IMR-90 (cell line): ENCODE data around the gene NOC2L. TPM values are rescaled to one million over a fixed set of nuclear protein-coding genes. Genes with fewer than 3 reads are reported as not detected.

ENCODE experiments used
- ATAC-seq: fragments of 200-7000 bp; cut with Tn5 transposase; 2 replicates; pipeline ENCODE4 v1.9.1; 2020; ENCODE audit warnings: low read depth, mild to moderate bottlenecking, moderate library complexity
- BruUV-seq: library from RNA; stranded (reverse); fragments of 400-500 nt; replicated peaks from 2 replicates; lab custom pipeline; 2021; lab: Mats Ljungman, UMichigan
- CTCF ChIA-PET: fragments of 300-600 bp; formaldehyde crosslinking; extraction: SDS; loops from one replicate; lab custom pipeline; 2021; ENCODE audit warnings: antibody characterized with exemption; lab: Yijun Ruan, JAX
- POLR2A ChIA-PET: fragments of 300-600 bp; sonication (Branson Sonifier 250); formaldehyde crosslinking; loops from one replicate; lab custom pipeline; 2022; ENCODE audit warnings: antibody characterized with exemption; ENCODE audit not compliant: unreplicated experiment; lab: Charles Lee
- DNase-seq: peaks from one replicate; pipeline ENCODE4 v3.0.0; 2013
- H2AFZ ChIP-seq: replicated peaks from 2 replicates; pipeline ENCODE3; 2013; ENCODE audit warnings: low read length, mild to moderate bottlenecking; ENCODE audit not compliant: poor library complexity
- H2AK5ac ChIP-seq: 2 replicates; pipeline ENCODE4 v1.6.1; 2013; ENCODE audit warnings: low read depth, low read length, inconsistent platforms
- H2AK9ac ChIP-seq: replicated peaks from 2 replicates; pipeline ENCODE3; 2013; ENCODE audit warnings: mild to moderate bottlenecking, low read depth, low read length, moderate library complexity; ENCODE audit not compliant: poor library complexity
- H2BK120ac ChIP-seq: 2 replicates; pipeline ENCODE4 v1.6.1; 2013; ENCODE audit warnings: low read depth, low read length, inconsistent platforms
- H2BK15ac ChIP-seq: 3 replicates; pipeline ENCODE4 v1.6.1; 2013; ENCODE audit warnings: low read depth, low read length, inconsistent platforms
- H2BK20ac ChIP-seq: 2 replicates; pipeline ENCODE4 v1.6.1; 2013; ENCODE audit warnings: low read depth, mild to moderate bottlenecking, inconsistent platforms, low read length, moderate library complexity
- H2BK5ac ChIP-seq: 2 replicates; pipeline ENCODE4 v1.6.1; 2013; ENCODE audit warnings: mild to moderate bottlenecking, low read depth, low read length, inconsistent platforms; ENCODE audit not compliant: poor library complexity, severe bottlenecking
- H3K14ac ChIP-seq: replicated peaks from 2 replicates; pipeline ENCODE4 v1.6.1; 2013; ENCODE audit warnings: low read depth, low read length, inconsistent platforms
- H3K18ac ChIP-seq: 2 replicates; pipeline ENCODE4 v1.6.1; 2013; ENCODE audit warnings: low read depth, low read length, control low read depth
- H3K23ac ChIP-seq: 2 replicates; pipeline ENCODE4 v1.6.1; 2013; ENCODE audit warnings: low read depth, low read length, inconsistent platforms
- H3K27ac ChIP-seq: 2 replicates; pipeline ENCODE4 v1.5.1; 2013; ENCODE audit warnings: mild to moderate bottlenecking, control low read depth, low read length; ENCODE audit not compliant: insufficient read depth
- H3K27me3 ChIP-seq: 2 replicates; pipeline ENCODE4 v1.6.1; 2013; ENCODE audit warnings: low read length; ENCODE audit not compliant: control insufficient read depth, insufficient read depth
- H3K36me3 ChIP-seq: 2 replicates; pipeline ENCODE4 v1.6.1; 2013; ENCODE audit warnings: low read length, mixed read lengths; ENCODE audit not compliant: control insufficient read depth, insufficient read depth
- H3K4ac ChIP-seq: 2 replicates; pipeline ENCODE4 v1.6.1; 2013; ENCODE audit warnings: low read depth, low read length, inconsistent platforms
- H3K4me1 ChIP-seq: 2 replicates; pipeline ENCODE4 v1.6.1; 2013; ENCODE audit warnings: low read length, mixed read lengths; ENCODE audit not compliant: control insufficient read depth, insufficient read depth
- H3K4me2 ChIP-seq: 2 replicates; pipeline ENCODE4 v1.6.1; 2013; ENCODE audit warnings: low read depth, mild to moderate bottlenecking, control low read depth, low read length, moderate library complexity
- H3K4me3 ChIP-seq: 2 replicates; pipeline ENCODE4 v1.5.1; 2013; ENCODE audit warnings: low read depth, mild to moderate bottlenecking, control low read depth, low read length, moderate library complexity; ENCODE audit not compliant: insufficient read depth
- H3K56ac ChIP-seq: 2 replicates; pipeline ENCODE4 v1.6.1; 2013; ENCODE audit warnings: low read length, inconsistent platforms; ENCODE audit not compliant: insufficient read depth; ENCODE audit errors: extremely low read depth
- H3K79me1 ChIP-seq, 2 experiments: 2 replicates each; pipeline ENCODE4 v1.6.1; 2013; ENCODE audit warnings: low read length in 2 of 2, inconsistent platforms in 1 of 2, low read depth in 1 of 2
- H3K9ac ChIP-seq: 2 replicates; pipeline ENCODE4 v1.6.1; 2013; ENCODE audit warnings: low read depth, low read length, control low read depth
- H3K9me1 ChIP-seq: 2 replicates; pipeline ENCODE4 v1.6.1; 2013; ENCODE audit warnings: low read length, inconsistent platforms; ENCODE audit not compliant: insufficient read depth
- H3K9me3 ChIP-seq: 2 replicates; pipeline ENCODE4 v1.6.1; 2013; ENCODE audit warnings: low read length; ENCODE audit not compliant: control insufficient read depth, insufficient read depth
- H4K20me1 ChIP-seq: 2 replicates; pipeline ENCODE4 v1.6.1; 2013; ENCODE audit warnings: low read length, inconsistent platforms; ENCODE audit not compliant: insufficient read depth
- H4K5ac ChIP-seq: 2 replicates; pipeline ENCODE4 v1.6.1; 2013; ENCODE audit warnings: mild to moderate bottlenecking, low read depth, low read length, control low read depth
- H4K8ac ChIP-seq, 2 experiments: 2 replicates each; pipeline ENCODE4 v1.6.1; 2013; ENCODE audit warnings: low read depth in 2 of 2, low read length in 2 of 2, control low read depth in 1 of 2, inconsistent platforms in 1 of 2
- H4K91ac ChIP-seq: 2 replicates; pipeline ENCODE4 v1.6.1; 2013; ENCODE audit warnings: low read depth, low read length, inconsistent platforms; ENCODE audit not compliant: insufficient read depth
- BHLHE40 ChIP-seq: fragments of 150-350 bp; IDR thresholded peaks from 2 replicates; pipeline ENCODE4 v1.6.1; 2016; ENCODE audit warnings: mild to moderate bottlenecking, low read depth, low read length
- CEBPB ChIP-seq: IDR thresholded peaks from 2 replicates; pipeline ENCODE4 v1.6.1; 2012; ENCODE audit warnings: low read depth, low read length, improper control_type of control experiment
- CHD1 ChIP-seq: IDR thresholded peaks from 2 replicates; pipeline ENCODE4 v1.6.1; 2012; ENCODE audit warnings: low read depth, low read length, improper control_type of control experiment
- CTCF ChIP-seq: conservative IDR thresholded peaks from 2 replicates; pipeline ENCODE4 v1.5.1; 2012; ENCODE audit warnings: mild to moderate bottlenecking, low read depth, low read length, improper control_type of control experiment
- FOS ChIP-seq: fragments of 150-350 bp; IDR thresholded peaks from 2 replicates; pipeline ENCODE4 v1.6.1; 2016; ENCODE audit warnings: low read depth, low read length
- MAFK ChIP-seq: IDR thresholded peaks from 2 replicates; pipeline ENCODE4 v1.6.1; 2012; ENCODE audit warnings: low read depth, low read length, improper control_type of control experiment
- POLR2A ChIP-seq: IDR thresholded peaks from 2 replicates; pipeline ENCODE4 v1.6.1; 2012; ENCODE audit warnings: mild to moderate bottlenecking, low read depth, low read length
- RAD21 ChIP-seq: IDR thresholded peaks from 2 replicates; pipeline ENCODE4 v1.6.1; 2012; ENCODE audit warnings: low read length, improper control_type of control experiment
- RFX5 ChIP-seq: IDR thresholded peaks from 2 replicates; pipeline ENCODE4 v1.8.0; 2012; ENCODE audit warnings: low read depth, mild to moderate bottlenecking, low read length, moderate library complexity
- WGBS, 2 experiments: methylation state at CpG; one replicate each; pipeline versions ENCODE4 v1.1.5 to v1.1.7; 2013; ENCODE audit warnings: missing lambda C conversion rate in 2 of 2; ENCODE audit not compliant: insufficient read length in 1 of 2; ENCODE audit errors: extremely low coverage in 2 of 2; 5-methylcytosine and 5-hydroxymethylcytosine counted together
- dilution Hi-C: fragments of 300-500 bp; cut with HindIII; formaldehyde crosslinking; loops from one replicate; pipeline ENCODE4 v1.14.3; 2018; ENCODE audit warnings: low sequenced_read_pairs; ENCODE audit not compliant: unreplicated experiment
- in situ Hi-C: fragments of 300-500 bp; cut with MboI; formaldehyde crosslinking; loops from 3 replicates; pipeline ENCODE4 v1.14.3; 2019; ENCODE audit warnings: low sequenced_read_pairs, inconsistent platforms, mixed read lengths
- intact Hi-C: fragments of 100-400 bp; cut with micrococcal nuclease; formaldehyde crosslinking; loops from 2 replicates; pipeline ENCODE4 v1.10.0; 2022
- polyA plus RNA-seq, 3 experiments: library from polyadenylated mRNA; depleted of rRNA; stranded (reverse); fragments of >200 nt; gene quantifications; 2 replicates each; pipeline ENCODE4 v1.2.3, GENCODE V29; 2012; ENCODE audit warnings: low replicate concordance in 1 of 3
- total RNA-seq: library from RNA; depleted of rRNA; stranded (reverse); fragments of >200 nt; gene quantifications from 2 replicates; pipeline ENCODE4 v1.2.3, GENCODE V29; 2012

The NOC2L gene
- total and polyA plus RNA-seq, 2 of the 4 experiments (the other 2 are of a cell fraction), result 74.2 to 106 TPM

GRCh38 chr1:911875-912739 lies 46.9 kb downstream of the NOC2L start:
- ATAC-seq (no peak), DNase-seq (no peak)
- no peak overlapping the region for H3K56ac ChIP-seq
- TF ChIP-seq CHD1, result no peak
- no peak for TF ChIP-seq FOS
- no peak for TF ChIP-seq CTCF
- TF ChIP-seq BHLHE40, result no peak
- no peak for TF ChIP-seq RAD21
- no peak for TF ChIP-seq POLR2A
- TF ChIP-seq MAFK, result no peak
- TF ChIP-seq CEBPB, result no peak
- no peak for TF ChIP-seq RFX5
- no peak overlapping the region for H3K27ac ChIP-seq
- no peak overlapping the region for H2AK9ac ChIP-seq
- H3K36me3 ChIP-seq, result no peaks in the 10 kb centered on the region
- no peaks in the 10 kb centered on the region for H3K27me3 ChIP-seq
- H3K4me1 ChIP-seq, result peaks cover 22% of the 10 kb centered on the region
- 100% methylated on average over 4 of the region's 15 CpGs; no CpG with 5 or more reads in 1 of the 2 experiments for WGBS, 2 experiments
- no peak overlapping the region for H3K4me3 ChIP-seq
- intact Hi-C loops (loop anchor here (1.0 kb wide), 1 partner anchor 29 kb away; no protein-coding TSS in a partner anchor), in situ Hi-C loops (loop anchor here (5.0 kb wide), 1 partner anchor 45 kb away; the partner anchor contains the start of gene NOC2L), dilution Hi-C loops (no loop called here)
- H3K23ac ChIP-seq, result no peak overlapping the region
- H2AK5ac ChIP-seq, result no peak overlapping the region
- no peaks in the 10 kb centered on the region for H3K79me1 ChIP-seq
- H2BK20ac ChIP-seq, result no peak overlapping the region
- CTCF ChIA-PET, result interaction anchor here (1.2 kb wide), 1 partner anchor 9 kb away, joined by 5 read pairs; no protein-coding TSS in a partner anchor
- H3K4me2 ChIP-seq, result no peak overlapping the region
- BruUV-seq, result no TSS peak
- no peak overlapping the region for H2BK5ac ChIP-seq
- no peak overlapping the region for H4K5ac ChIP-seq
- no peak overlapping the region for H3K18ac ChIP-seq
- H3K9ac ChIP-seq, result no peak overlapping the region
- no peaks in the 10 kb centered on the region for H3K9me1 ChIP-seq
- H2BK15ac ChIP-seq, result no peak overlapping the region
- POLR2A ChIA-PET, result no interaction called here
- no peak overlapping the region for H3K4ac ChIP-seq
- no peaks in the 10 kb centered on the region; the same call in 1 of the 2 replicates for H4K20me1 ChIP-seq
- H4K91ac ChIP-seq, result no peak overlapping the region
- H3K9me3 ChIP-seq, result no peaks in the 10 kb centered on the region
- H2BK120ac ChIP-seq, result no peak overlapping the region
- no peak overlapping the region for H2AFZ ChIP-seq
- no peak overlapping the region for H4K8ac ChIP-seq
- no peak overlapping the region for H3K14ac ChIP-seq
